A549 (cell line): ENCODE results near the gene KIF3A. TPM values are rescaled to one million over a fixed set of nuclear protein-coding genes. Genes with fewer than 3 reads are reported as not detected.

Experiments
- ATAC-seq, 2 experiments: fragments of 200-7000 bp in 1 of 2; fragments of >200 bp in 1 of 2; cut with Nextera tagmentation in 1 of 2; cut with Tn5 transposase in 1 of 2; 3 replicates each; pipeline versions ENCODE4 v1.8.0 to v1.9.1; 2018 to 2020; ENCODE audit warnings: mild to moderate bottlenecking in 1 of 2, moderate library complexity in 1 of 2
- CTCF ChIA-PET: fragments of 300-600 bp; sonication (Branson Sonifier 250); formaldehyde crosslinking; extraction: SDS; loops from one replicate; lab custom pipeline; 2021; ENCODE audit warnings: antibody characterized with exemption, inconsistent platforms; lab: Yijun Ruan, JAX
- POLR2A ChIA-PET: fragments of 350-600 bp; formaldehyde crosslinking; extraction: SDS; loops from one replicate; lab custom pipeline; 2021; ENCODE audit warnings: antibody characterized with exemption, inconsistent platforms; lab: Yijun Ruan, JAX
- DNase-seq, 2 experiments: peaks; one replicate each; pipeline versions ENCODE4 v3.0.0 to v3.0.0-alpha.2; 2011 to 2016; ENCODE audit warnings: low read depth in 1 of 2, low spot score in 1 of 2
- FAIRE-seq: peaks from 2 replicates; lab custom pipeline; 2011; peaks lifted over from hg19 to GRCh38; lab: Jason Lieb, UNC
- H3K27ac ChIP-seq, 2 experiments: fragments of >200 bp; sonication (Bioruptor Twin); formaldehyde crosslinking; 3 replicates each; pipeline ENCODE4 v1.5.1; 2016 to 2017
- H3K4me1 ChIP-seq: fragments of >200 bp; sonication (Bioruptor Twin); formaldehyde crosslinking; 3 replicates; pipeline ENCODE4 v1.6.1; 2016
- H3K4me2 ChIP-seq: fragments of >200 bp; sonication (Bioruptor Twin); formaldehyde crosslinking; 3 replicates; pipeline ENCODE4 v1.6.1; 2016
- H3K4me3 ChIP-seq: fragments of >200 bp; sonication (Bioruptor Twin); formaldehyde crosslinking; 3 replicates; pipeline ENCODE4 v1.5.1; 2016
- H3K9me3 ChIP-seq: fragments of >200 bp; sonication (Bioruptor Twin); formaldehyde crosslinking; 3 replicates; pipeline ENCODE4 v1.6.1; 2016
- CBX2 ChIP-seq: fragments of 200-600 bp; sonication (generic); IDR thresholded peaks from 2 replicates; pipeline ENCODE4 v1.6.1; 2016; ENCODE audit warnings: low read depth, mild to moderate bottlenecking, borderline replicate concordance
- CBX8 ChIP-seq: fragments of 200-600 bp; sonication (generic); IDR thresholded peaks from 2 replicates; pipeline ENCODE4 v1.6.1; 2016
- CEBPB ChIP-seq, 2 experiments: fragments of >200 bp in 1 of 2; sonication (Bioruptor Twin) in 1 of 2; formaldehyde crosslinking in 1 of 2; IDR thresholded peaks; 2 replicates each; pipeline ENCODE4 v1.6.1; 2012 to 2016
- CHD4 ChIP-seq: fragments of 200-600 bp; sonication (generic); IDR thresholded peaks from 2 replicates; pipeline ENCODE4 v1.6.1; 2016; ENCODE audit warnings: antibody characterized with exemption, mild to moderate bottlenecking, borderline replicate concordance
- EHMT2 ChIP-seq: fragments of 200-600 bp; sonication (generic); IDR thresholded peaks from 2 replicates; pipeline ENCODE4 v1.6.1; 2016; ENCODE audit warnings: antibody characterized with exemption, low read depth, mild to moderate bottlenecking, moderate library complexity
- EP300 ChIP-seq, 2 experiments: fragments of >200 bp; sonication (Bioruptor Twin); formaldehyde crosslinking; IDR thresholded peaks; 2 replicates in 1 of 2; 3 replicates in 1 of 2; pipeline ENCODE4 v1.6.1; 2016 to 2017
- HEYL ChIP-seq: fragments of 250-450 bp; sonication (Bioruptor Pico); IDR thresholded peaks from 2 replicates; pipeline ENCODE4 v1.8.0; 2021; ENCODE audit warnings: mild to moderate bottlenecking, moderate library complexity
- HOXB13 ChIP-seq: fragments of 250-450 bp; sonication (Bioruptor Pico); IDR thresholded peaks from 2 replicates; pipeline ENCODE4 v1.5.0; 2020; ENCODE audit warnings: low read depth, mild to moderate bottlenecking, moderate library complexity
- MAZ ChIP-seq: fragments of 150-350 bp; IDR thresholded peaks from 2 replicates; pipeline ENCODE4 v1.6.1; 2014; ENCODE audit warnings: antibody characterized with exemption, low read depth, low read length, borderline replicate concordance
- POLR2AphosphoS2 ChIP-seq: conservative IDR thresholded peaks from 2 replicates; pipeline ENCODE4 v1.6.1; 2012; ENCODE audit warnings: low read length, improper control_type of control experiment, inconsistent platforms
- RARB ChIP-seq: fragments of 250-450 bp; sonication (Bioruptor Pico); IDR thresholded peaks from 2 replicates; pipeline ENCODE4 v1.8.0; 2021; ENCODE audit warnings: mild to moderate bottlenecking, moderate library complexity
- RCOR1 ChIP-seq: fragments of 150-350 bp; IDR thresholded peaks from 2 replicates; pipeline ENCODE4 v1.6.1; 2014; ENCODE audit warnings: antibody characterized with exemption, low read length, low read depth
- TP53 ChIP-seq: fragments of 250-450 bp; sonication (Bioruptor Pico); IDR thresholded peaks from 2 replicates; pipeline ENCODE4 v1.5.0; 2021; ENCODE audit warnings: mild to moderate bottlenecking, moderate library complexity
- ZSCAN20 ChIP-seq: fragments of 250-450 bp; sonication (Bioruptor Pico); IDR thresholded peaks from 2 replicates; pipeline ENCODE4 v1.8.0; 2022; ENCODE audit warnings: mild to moderate bottlenecking, moderate library complexity
- WGBS: methylation state at CpG from one replicate; pipeline ENCODE4 v1.1.6; 2017; ENCODE audit errors: missing lambda C conversion rate; 5-methylcytosine and 5-hydroxymethylcytosine counted together
- polyA plus RNA-seq, 4 experiments: library from polyadenylated mRNA; depleted of rRNA in 3 of 4; stranded (reverse); fragments of >200 nt; fragmentation: RNase III in 1 of 4; extraction: RNeasy Plus Mini Kit Qiagen cat#74134 plus additional on column Dnase treatment in 1 of 4; gene quantifications; 2 replicates in 3 of 4; 3 replicates in 1 of 4; pipeline ENCODE4 v1.2.3, GENCODE V29; 2011 to 2017
- TF ChIP-seq, protein P1 (sequence below): IDR thresholded peaks from 2 replicates; pipeline ENCODE4 v1.6.1; 2012; ENCODE audit warnings: low read depth, borderline replicate concordance
- TF ChIP-seq, protein P2 (sequence below): fragments of 450-650 bp; IDR thresholded peaks from 2 replicates; pipeline ENCODE4 v1.6.1; 2014; ENCODE audit warnings: antibody characterized with exemption
- TF ChIP-seq, protein P3 (sequence below): fragments of 250-450 bp; sonication (Bioruptor Pico); IDR thresholded peaks from 2 replicates; pipeline ENCODE4 v1.5.0; 2021; ENCODE audit warnings: mild to moderate bottlenecking, moderate library complexity, borderline replicate concordance
- TF ChIP-seq, protein P4 (sequence below): fragments of >200 bp; sonication (Bioruptor Twin); formaldehyde crosslinking; IDR thresholded peaks from 3 replicates; pipeline ENCODE4 v1.5.1; 2016

KIF3A gene
- polyA plus RNA-seq, 2 of the 4 experiments (the other 2 are of a cell fraction) = 12.8 to 20.5 TPM

DNA sequence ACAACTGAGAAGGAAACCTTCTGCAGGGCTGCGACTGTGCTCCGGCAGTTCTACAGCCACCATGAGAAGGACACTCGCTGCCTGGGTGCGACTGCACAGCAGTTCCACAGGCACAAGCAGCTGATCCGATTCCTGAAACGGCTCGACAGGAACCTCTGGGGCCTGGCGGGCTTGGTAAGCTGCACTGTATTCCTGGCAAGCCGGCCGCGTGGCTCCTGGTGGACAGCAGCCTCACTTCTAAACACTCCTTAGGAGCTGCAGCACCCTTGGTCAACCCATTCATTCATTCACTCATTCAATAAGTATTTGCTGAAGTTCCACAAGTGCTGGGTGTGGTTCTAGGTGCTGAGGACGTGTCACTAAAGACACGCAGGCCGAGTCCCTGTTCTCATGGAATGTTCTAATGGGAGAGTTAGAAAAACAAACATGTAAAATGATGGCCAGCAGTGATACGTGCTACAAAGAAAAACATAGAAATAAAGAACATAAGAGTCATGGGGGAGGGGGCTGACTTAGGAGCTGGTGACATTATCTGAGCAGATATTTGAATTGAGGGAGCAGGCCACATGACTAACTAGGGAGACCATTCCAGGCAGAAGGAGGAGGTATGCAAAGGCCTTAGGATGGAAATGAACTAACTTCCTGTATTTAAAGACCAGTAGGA lies 57.5 kb downstream of the KIF3A start:
- CTCF ChIA-PET = interaction anchor here (0.9 to 4.2 kb wide), 9 partner anchors 10 to 140 kb away, joined by 3 to 37 read pairs (median 3); partner anchors contain the start of gene IL13
- no peak overlapping the region for H3K27ac ChIP-seq
- no peak for FAIRE-seq
- no peak overlapping the region for H3K4me3 ChIP-seq
- no peak overlapping the region for H3K4me2 ChIP-seq
- H3K9me3 ChIP-seq = no peaks in the 10 kb centered on the region
- H3K4me1 ChIP-seq = peaks cover 23% of the 10 kb centered on the region
- POLR2A ChIA-PET = no interaction called here
- DNase-seq = no peak
- no peak for ATAC-seq
- TF ChIP-seq, protein P1, sequence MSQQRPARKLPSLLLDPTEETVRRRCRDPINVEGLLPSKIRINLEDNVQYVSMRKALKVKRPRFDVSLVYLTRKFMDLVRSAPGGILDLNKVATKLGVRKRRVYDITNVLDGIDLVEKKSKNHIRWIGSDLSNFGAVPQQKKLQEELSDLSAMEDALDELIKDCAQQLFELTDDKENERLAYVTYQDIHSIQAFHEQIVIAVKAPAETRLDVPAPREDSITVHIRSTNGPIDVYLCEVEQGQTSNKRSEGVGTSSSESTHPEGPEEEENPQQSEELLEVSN = no peak
- TF ChIP-seq RARB (no peak), CBX8 (no peak)
- TF ChIP-seq, protein P2, sequence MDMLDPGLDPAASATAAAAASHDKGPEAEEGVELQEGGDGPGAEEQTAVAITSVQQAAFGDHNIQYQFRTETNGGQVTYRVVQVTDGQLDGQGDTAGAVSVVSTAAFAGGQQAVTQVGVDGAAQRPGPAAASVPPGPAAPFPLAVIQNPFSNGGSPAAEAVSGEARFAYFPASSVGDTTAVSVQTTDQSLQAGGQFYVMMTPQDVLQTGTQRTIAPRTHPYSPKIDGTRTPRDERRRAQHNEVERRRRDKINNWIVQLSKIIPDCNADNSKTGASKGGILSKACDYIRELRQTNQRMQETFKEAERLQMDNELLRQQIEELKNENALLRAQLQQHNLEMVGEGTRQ = no peak
- 94% methylated on average over 14 of the region's 15 CpGs for WGBS

DNA sequence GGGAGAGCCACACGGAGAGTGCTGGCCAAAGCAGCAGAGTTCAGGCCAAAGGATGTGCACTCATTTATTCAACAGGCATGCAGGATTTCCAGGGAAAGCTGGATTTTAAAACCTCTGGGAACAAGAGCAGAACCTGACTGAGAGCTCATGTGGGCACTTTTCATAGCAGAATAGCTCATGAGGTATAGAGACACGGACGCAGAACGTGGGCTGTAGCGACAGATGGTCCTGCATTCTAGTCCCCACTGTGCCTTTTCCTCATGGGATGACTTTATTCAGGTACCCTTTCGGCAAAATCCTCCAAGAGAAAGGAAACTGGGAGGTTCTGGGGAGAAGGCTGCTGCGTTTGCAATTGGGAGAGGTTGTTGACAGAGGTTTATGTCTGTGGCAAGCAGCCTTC lies 58.2 kb downstream of the KIF3A start:
- TF ChIP-seq TP53 (no peak), HEYL (no peak), MAZ (no peak), HOXB13 (CRISPR knock-in tag) (no peak), RCOR1 (no peak), EP300 (IDR thresholded peaks at IDR 0.05) (no peak), CBX8 (no peak), POLR2AphosphoS2 (no peak), CBX2 (no peak), ZSCAN20 (CRISPR knock-in tag) (no peak), CEBPB (IDR thresholded peaks at IDR 0.05) (no peak), CHD4 (no peak), EHMT2 (no peak)
- TF ChIP-seq, protein P1 = no peak
- TF ChIP-seq, protein P3, sequence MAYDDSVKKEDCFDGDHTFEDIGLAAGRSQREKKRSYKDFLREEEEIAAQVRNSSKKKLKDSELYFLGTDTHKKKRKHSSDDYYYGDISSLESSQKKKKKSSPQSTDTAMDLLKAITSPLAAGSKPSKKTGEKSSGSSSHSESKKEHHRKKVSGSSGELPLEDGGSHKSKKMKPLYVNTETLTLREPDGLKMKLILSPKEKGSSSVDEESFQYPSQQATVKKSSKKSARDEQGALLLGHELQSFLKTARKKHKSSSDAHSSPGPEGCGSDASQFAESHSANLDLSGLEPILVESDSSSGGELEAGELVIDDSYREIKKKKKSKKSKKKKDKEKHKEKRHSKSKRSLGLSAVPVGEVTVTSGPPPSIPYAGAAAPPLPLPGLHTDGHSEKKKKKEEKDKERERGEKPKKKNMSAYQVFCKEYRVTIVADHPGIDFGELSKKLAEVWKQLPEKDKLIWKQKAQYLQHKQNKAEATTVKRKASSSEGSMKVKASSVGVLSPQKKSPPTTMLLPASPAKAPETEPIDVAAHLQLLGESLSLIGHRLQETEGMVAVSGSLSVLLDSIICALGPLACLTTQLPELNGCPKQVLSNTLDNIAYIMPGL (CRISPR knock-in tag) = no peak
- TF ChIP-seq, protein P4, sequence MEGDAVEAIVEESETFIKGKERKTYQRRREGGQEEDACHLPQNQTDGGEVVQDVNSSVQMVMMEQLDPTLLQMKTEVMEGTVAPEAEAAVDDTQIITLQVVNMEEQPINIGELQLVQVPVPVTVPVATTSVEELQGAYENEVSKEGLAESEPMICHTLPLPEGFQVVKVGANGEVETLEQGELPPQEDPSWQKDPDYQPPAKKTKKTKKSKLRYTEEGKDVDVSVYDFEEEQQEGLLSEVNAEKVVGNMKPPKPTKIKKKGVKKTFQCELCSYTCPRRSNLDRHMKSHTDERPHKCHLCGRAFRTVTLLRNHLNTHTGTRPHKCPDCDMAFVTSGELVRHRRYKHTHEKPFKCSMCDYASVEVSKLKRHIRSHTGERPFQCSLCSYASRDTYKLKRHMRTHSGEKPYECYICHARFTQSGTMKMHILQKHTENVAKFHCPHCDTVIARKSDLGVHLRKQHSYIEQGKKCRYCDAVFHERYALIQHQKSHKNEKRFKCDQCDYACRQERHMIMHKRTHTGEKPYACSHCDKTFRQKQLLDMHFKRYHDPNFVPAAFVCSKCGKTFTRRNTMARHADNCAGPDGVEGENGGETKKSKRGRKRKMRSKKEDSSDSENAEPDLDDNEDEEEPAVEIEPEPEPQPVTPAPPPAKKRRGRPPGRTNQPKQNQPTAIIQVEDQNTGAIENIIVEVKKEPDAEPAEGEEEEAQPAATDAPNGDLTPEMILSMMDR = no peak
- TF ChIP-seq, protein P2 = no peak
- FAIRE-seq (no peak), ATAC-seq (no peak), DNase-seq (no peak)
- no peak overlapping the region for H3K4me2 ChIP-seq
- ChIA-PET POLR2A (no interaction called here), CTCF (interaction anchor here (0.9 to 4.2 kb wide), 9 partner anchors 11 to 152 kb away, joined by 3 to 37 read pairs (median 3); partner anchors contain the start of gene IL13)
- peaks cover 29% of the 10 kb centered on the region for H3K4me1 ChIP-seq
- no peak overlapping the region for H3K27ac ChIP-seq
- 92% methylated on average over 7 of the region's 7 CpGs for WGBS
- H3K9me3 ChIP-seq = no peaks in the 10 kb centered on the region
- H3K4me3 ChIP-seq = no peak overlapping the region
